SK-N-DZ (cell line): Measurements from ENCODE around the gene ZNRF1.
A peak's percentile ranks its signal among the peaks of the same experiment; 100 is the strongest.
"Not testable (repeated sequence)": the region's sequence is repeated elsewhere in the genome, so short reads cannot be mapped to it uniquely, and the experiment has no call there.

Experiments used
- DNase-seq: peaks from one replicate; pipeline ENCODE4 v3.0.0-alpha.2; 2015; ENCODE audit warnings: low spot score

Gene ZNRF1

GRCh38 chr16:75000481-75001081 is 1.8 kb downstream of the ZNRF1 start:
- peak; percentile 40 for DNase-seq

- DNase-seq: no peak
Measured at GRCh38 chr16:75002474-75002873, 3.6 kb downstream of the ZNRF1 start.

GRCh38 chr16:75003931-75004330 is 5.1 kb downstream of the ZNRF1 start:
- no peak for DNase-seq

GRCh38 chr16:75004460-75004859 is 5.6 kb downstream of the ZNRF1 start:
- DNase-seq: no peak

- DNase-seq: no peak
Measured at GRCh38 chr16:75005697-75006096, 6.9 kb downstream of the ZNRF1 start.

- DNase-seq: no peak
Measured at GRCh38 chr16:75007443-75007842, 8.6 kb downstream of the ZNRF1 start.

- no peak for DNase-seq
Measured at GRCh38 chr16:75010427-75010826, 11.6 kb downstream of the ZNRF1 start.

GRCh38 chr16:75011634-75012307 is 12.9 kb downstream of the ZNRF1 start:
- no peak for DNase-seq

GRCh38 chr16:75012380-75013081 is 13.7 kb downstream of the ZNRF1 start:
- DNase-seq: no peak

- not testable (repeated sequence) for DNase-seq
Measured at GRCh38 chr16:75013123-75013522, 14.3 kb downstream of the ZNRF1 start.

GRCh38 chr16:75014318-75014717 is 15.5 kb downstream of the ZNRF1 start:
- DNase-seq: no peak

GRCh38 chr16:75016451-75017081 is 17.7 kb downstream of the ZNRF1 start:
- DNase-seq: not testable (repeated sequence)

GRCh38 chr16:75017670-75018525 is 19.1 kb downstream of the ZNRF1 start:
- no peak for DNase-seq

- no peak for DNase-seq
Measured at GRCh38 chr16:75019007-75019406, 20.2 kb downstream of the ZNRF1 start.

GRCh38 chr16:75019586-75019985 is 20.8 kb downstream of the ZNRF1 start:
- DNase-seq: no peak

- no peak for DNase-seq
Measured at GRCh38 chr16:75021410-75021809, 22.6 kb downstream of the ZNRF1 start.

- DNase-seq: no peak
Measured at GRCh38 chr16:75022567-75022966, 23.7 kb downstream of the ZNRF1 start.

GRCh38 chr16:75023009-75023408 is 24.2 kb downstream of the ZNRF1 start:
- DNase-seq: no peak

- no peak for DNase-seq
Measured at GRCh38 chr16:75024182-75024581, 25.4 kb downstream of the ZNRF1 start.

GRCh38 chr16:75024594-75024993 is 25.8 kb downstream of the ZNRF1 start:
- no peak for DNase-seq

- no peak for DNase-seq
Measured at GRCh38 chr16:75025761-75026160, 26.9 kb downstream of the ZNRF1 start.
